GM18868 (cell line): ENCODE measurements around the gene CD151.

Experiments
- ATAC-seq: cut with Tn5 transposase; IDR thresholded peaks from one replicate; pipeline ENCODE4 v1.9.1; 2021; ENCODE audit warnings: mild to moderate bottlenecking, moderate library complexity; ENCODE audit not compliant: unreplicated experiment

Gene CD151

GRCh38 chr11:855330-855674 lies 22.6 kb downstream of the CD151 start:
- ATAC-seq: no peak

GRCh38 chr11:855796-856195 lies 23.0 kb downstream of the CD151 start:
- no peak for ATAC-seq

- ATAC-seq: no peak
These were observed 23.6 kb downstream of the CD151 start for GRCh38 chr11:856397-856796.

GRCh38 chr11:858053-858761 lies 25.5 kb downstream of the CD151 start:
- ATAC-seq: no peak

GRCh38 chr11:858762-859339 lies 26.1 kb downstream of the CD151 start:
- no peak for ATAC-seq

- ATAC-seq: no peak
These were observed 26.8 kb downstream of the CD151 start for GRCh38 chr11:859394-860131.

GRCh38 chr11:860234-861104 lies 27.7 kb downstream of the CD151 start:
- ATAC-seq: no peak

GRCh38 chr11:861105-861479 lies 28.3 kb downstream of the CD151 start:
- ATAC-seq: no peak

GRCh38 chr11:862081-862661 lies 29.4 kb downstream of the CD151 start:
- no peak for ATAC-seq

- ATAC-seq: no peak
These were observed 29.9 kb downstream of the CD151 start for GRCh38 chr11:862696-863022.

GRCh38 chr11:863023-863909 lies 30.5 kb downstream of the CD151 start:
- no peak for ATAC-seq

- ATAC-seq: no peak
These were observed 31.4 kb downstream of the CD151 start for GRCh38 chr11:863910-864827.

GRCh38 chr11:864898-865297 lies 32.1 kb downstream of the CD151 start:
- ATAC-seq: no peak

- ATAC-seq: no peak
These were observed 33.0 kb downstream of the CD151 start for GRCh38 chr11:865462-866430.

GRCh38 chr11:866481-866880 lies 33.7 kb downstream of the CD151 start:
- ATAC-seq: no peak

GRCh38 chr11:867856-868358 lies 35.2 kb downstream of the CD151 start:
- ATAC-seq: no peak

- no peak for ATAC-seq
These were observed 35.6 kb downstream of the CD151 start for GRCh38 chr11:868394-868793.

GRCh38 chr11:868802-869201 lies 36.0 kb downstream of the CD151 start:
- ATAC-seq: no peak
